ENCODE results near the gene PCCA. TPM values are rescaled to one million over a fixed set of nuclear protein-coding genes. Genes with fewer than 3 reads are reported as not detected.

Gene PCCA
- total and polyA plus RNA-seq, 2 of the 13 experiments (the other 11 are each of a cell fraction or from before 2014, with no cell fraction given): 15.0 to 32.2 TPM

DNA sequence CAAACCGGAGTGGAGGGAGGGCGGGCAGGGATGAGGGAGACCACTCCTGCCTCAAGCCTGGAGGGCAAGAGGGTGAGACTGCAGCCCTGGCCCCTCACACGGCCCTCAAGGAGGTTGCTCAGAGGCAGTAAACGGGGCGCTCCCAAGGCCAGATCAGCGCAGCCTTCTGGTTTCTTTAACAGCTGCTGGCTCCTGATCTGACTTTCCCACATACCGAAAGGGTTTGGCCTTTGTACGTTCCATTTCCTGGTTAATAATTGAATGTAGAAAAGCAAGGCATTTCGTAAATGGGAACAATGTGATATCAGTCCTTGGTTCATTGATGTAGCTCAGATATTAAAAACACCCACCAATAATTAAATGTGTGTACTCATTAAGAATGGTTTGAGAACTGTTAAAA is 428.2 kb downstream of the PCCA start (continued):
- TF ChIP-seq, protein P1, sequence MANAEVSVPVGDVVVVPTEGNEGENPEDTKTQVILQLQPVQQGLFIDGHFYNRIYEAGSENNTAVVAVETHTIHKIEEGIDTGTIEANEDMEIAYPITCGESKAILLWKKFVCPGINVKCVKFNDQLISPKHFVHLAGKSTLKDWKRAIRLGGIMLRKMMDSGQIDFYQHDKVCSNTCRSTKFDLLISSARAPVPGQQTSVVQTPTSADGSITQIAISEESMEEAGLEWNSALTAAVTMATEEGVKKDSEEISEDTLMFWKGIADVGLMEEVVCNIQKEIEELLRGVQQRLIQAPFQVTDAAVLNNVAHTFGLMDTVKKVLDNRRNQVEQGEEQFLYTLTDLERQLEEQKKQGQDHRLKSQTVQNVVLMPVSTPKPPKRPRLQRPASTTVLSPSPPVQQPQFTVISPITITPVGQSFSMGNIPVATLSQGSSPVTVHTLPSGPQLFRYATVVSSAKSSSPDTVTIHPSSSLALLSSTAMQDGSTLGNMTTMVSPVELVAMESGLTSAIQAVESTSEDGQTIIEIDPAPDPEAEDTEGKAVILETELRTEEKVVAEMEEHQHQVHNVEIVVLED (CRISPR knock-in tag; IDR thresholded peaks at IDR 0.05; ENCODE audit: borderline replicate concordance): no peak
- no peak for TF ChIP-seq ZSCAN22 (CRISPR knock-in tag; IDR thresholded peaks at IDR 0.05)
- TF ChIP-seq, protein P2, sequence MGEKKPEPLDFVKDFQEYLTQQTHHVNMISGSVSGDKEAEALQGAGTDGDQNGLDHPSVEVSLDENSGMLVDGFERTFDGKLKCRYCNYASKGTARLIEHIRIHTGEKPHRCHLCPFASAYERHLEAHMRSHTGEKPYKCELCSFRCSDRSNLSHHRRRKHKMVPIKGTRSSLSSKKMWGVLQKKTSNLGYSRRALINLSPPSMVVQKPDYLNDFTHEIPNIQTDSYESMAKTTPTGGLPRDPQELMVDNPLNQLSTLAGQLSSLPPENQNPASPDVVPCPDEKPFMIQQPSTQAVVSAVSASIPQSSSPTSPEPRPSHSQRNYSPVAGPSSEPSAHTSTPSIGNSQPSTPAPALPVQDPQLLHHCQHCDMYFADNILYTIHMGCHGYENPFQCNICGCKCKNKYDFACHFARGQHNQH (CRISPR knock-in tag; IDR thresholded peaks at IDR 0.05): 0 out of 2 replicates have a peak, but pooled peaks have one; percentile 26
- TF ChIP-seq TFAP4 (IDR thresholded peaks at IDR 0.05; ENCODE audit: borderline replicate concordance, low read depth): peak; percentile 83; the same call in 1 of the 2 replicates
- no peak for TF ChIP-seq ZUFSP (CRISPR knock-in tag; IDR thresholded peaks at IDR 0.05; ENCODE audit: borderline replicate concordance)
- no peak for TF ChIP-seq ZBTB7B (CRISPR knock-in tag; IDR thresholded peaks at IDR 0.05)
- 0 out of 2 replicates have a peak, but pooled peaks have one; percentile 52 for TF ChIP-seq ZNF629 (CRISPR knock-in tag; conservative IDR thresholded peaks at IDR 0.05)
- peak; percentile 42; the same call in 1 of the 2 replicates for TF ChIP-seq ZNF263 (CRISPR knock-in tag; IDR thresholded peaks at IDR 0.05)
- no peak for TF ChIP-seq KLF12 (CRISPR knock-in tag; IDR thresholded peaks at IDR 0.05; ENCODE audit: borderline replicate concordance)
- TF ChIP-seq ETV5 (CRISPR knock-in tag; IDR thresholded peaks at IDR 0.05; ENCODE audit: borderline replicate concordance): peak; percentile 60; the same call in 1 of the 2 replicates
- TF ChIP-seq RFX5 (IDR thresholded peaks at IDR 0.05; ENCODE audit: low read depth, low read length): no peak
- no peak for TF ChIP-seq JARID2 (CRISPR knock-in tag; IDR thresholded peaks at IDR 0.05; ENCODE audit: insufficient replicate concordance)
- TF ChIP-seq ZNF615 (CRISPR knock-in tag; IDR thresholded peaks at IDR 0.05; ENCODE audit: borderline replicate concordance): no peak
- TF ChIP-seq SP2 (CRISPR knock-in tag; IDR thresholded peaks at IDR 0.05): no peak
- no peak for TF ChIP-seq CENPT (CRISPR knock-in tag; IDR thresholded peaks at IDR 0.05; ENCODE audit: low read depth)
- TF ChIP-seq E2F2 (CRISPR knock-in tag; IDR thresholded peaks at IDR 0.05; ENCODE audit: borderline replicate concordance): no peak
- 0 out of 2 replicates have a peak, but pooled peaks have one; percentile 27 for TF ChIP-seq ZNF205 (CRISPR knock-in tag; IDR thresholded peaks at IDR 0.05)
- TF ChIP-seq ZNF614 (CRISPR knock-in tag; IDR thresholded peaks at IDR 0.05; ENCODE audit: borderline replicate concordance): no peak
- TF ChIP-seq, protein P3, sequence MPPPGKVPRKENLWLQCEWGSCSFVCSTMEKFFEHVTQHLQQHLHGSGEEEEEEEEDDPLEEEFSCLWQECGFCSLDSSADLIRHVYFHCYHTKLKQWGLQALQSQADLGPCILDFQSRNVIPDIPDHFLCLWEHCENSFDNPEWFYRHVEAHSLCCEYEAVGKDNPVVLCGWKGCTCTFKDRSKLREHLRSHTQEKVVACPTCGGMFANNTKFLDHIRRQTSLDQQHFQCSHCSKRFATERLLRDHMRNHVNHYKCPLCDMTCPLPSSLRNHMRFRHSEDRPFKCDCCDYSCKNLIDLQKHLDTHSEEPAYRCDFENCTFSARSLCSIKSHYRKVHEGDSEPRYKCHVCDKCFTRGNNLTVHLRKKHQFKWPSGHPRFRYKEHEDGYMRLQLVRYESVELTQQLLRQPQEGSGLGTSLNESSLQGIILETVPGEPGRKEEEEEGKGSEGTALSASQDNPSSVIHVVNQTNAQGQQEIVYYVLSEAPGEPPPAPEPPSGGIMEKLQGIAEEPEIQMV (CRISPR knock-in tag; IDR thresholded peaks at IDR 0.05; ENCODE audit: low read depth): no peak
